ENCODE data around the gene C1RL.

Gene C1RL

GRCh38 chr12:7108796-7109571 is at the start of gene C1RL:
C1RL (minus strand) TSS chr12:7109214; CDS start chr12:7109180, 34 bp downstream.
- H3K4me3 ChIP-seq (ENCODE audit: low read length), result peak within 1 kb of the TSS; percentile 76
- peak; percentile 78 for DNase-seq (ENCODE audit: low read depth)
- peak; percentile 94 for TF ChIP-seq CTCF (IDR thresholded peaks at IDR 0.05; ENCODE audit: insufficient read depth, low read depth, low read length, missing control alignments)

GRCh38 chr12:7157391-7157790 is 48.4 kb upstream of the C1RL start:
- no peak overlapping the region for H3K4me3 ChIP-seq (ENCODE audit: low read length)
- TF ChIP-seq CTCF (IDR thresholded peaks at IDR 0.05; ENCODE audit: insufficient read depth, low read depth, low read length, missing control alignments), result no peak
- DNase-seq (ENCODE audit: low read depth), result no peak

- DNase-seq (ENCODE audit: low read depth), result no peak
- TF ChIP-seq CTCF (IDR thresholded peaks at IDR 0.05; ENCODE audit: insufficient read depth, low read depth, low read length, missing control alignments), result no peak
- H3K4me3 ChIP-seq (ENCODE audit: low read length), result no peak overlapping the region
Measured at GRCh38 chr12:7156259-7157197, 47.5 kb upstream of the C1RL start.

GRCh38 chr12:7155471-7156034 is 46.5 kb upstream of the C1RL start:
- DNase-seq (ENCODE audit: low read depth), result peak; percentile 86
- no peak overlapping the region for H3K4me3 ChIP-seq (ENCODE audit: low read length)
- no peak for TF ChIP-seq CTCF (IDR thresholded peaks at IDR 0.05; ENCODE audit: insufficient read depth, low read depth, low read length, missing control alignments)

- H3K4me3 ChIP-seq (ENCODE audit: low read length), result no peak overlapping the region
- DNase-seq (ENCODE audit: low read depth), result no peak
- TF ChIP-seq CTCF (IDR thresholded peaks at IDR 0.05; ENCODE audit: insufficient read depth, low read depth, low read length, missing control alignments), result no peak
Measured at GRCh38 chr12:7154901-7155470, 46.0 kb upstream of the C1RL start.

GRCh38 chr12:7154042-7154441 is 45.0 kb upstream of the C1RL start:
- no peak for DNase-seq (ENCODE audit: low read depth)
- TF ChIP-seq CTCF (IDR thresholded peaks at IDR 0.05; ENCODE audit: insufficient read depth, low read depth, low read length, missing control alignments), result no peak
- H3K4me3 ChIP-seq (ENCODE audit: low read length), result no peak overlapping the region
